Loucy (cell line): ENCODE results near the gene AGT.
"Not testable (repeated sequence)": the region's sequence is repeated elsewhere in the genome, so short reads cannot be mapped to it uniquely, and the experiment has no call there.

Source experiments
- H2AFZ ChIP-seq: fragments of 200-600 bp; sonication (generic); 2 replicates; pipeline ENCODE4 v1.6.0; 2016; ENCODE audit warnings: antibody characterized with exemption, mild to moderate bottlenecking, low read length, moderate library complexity
- H3F3A ChIP-seq: fragments of 200-600 bp; 2 replicates; pipeline ENCODE4 v1.6.0; 2016; ENCODE audit warnings: antibody characterized with exemption, low read depth, mild to moderate bottlenecking
- H3K27me3 ChIP-seq: fragments of 200-600 bp; sonication (generic); 2 replicates; pipeline ENCODE4 v1.6.1; 2014; ENCODE audit warnings: low read length, mild to moderate bottlenecking; ENCODE audit not compliant: insufficient read depth, poor library complexity, severe bottlenecking
- H3K36me3 ChIP-seq: fragments of 200-600 bp; sonication (generic); 2 replicates; pipeline ENCODE4 v1.6.1; 2016; ENCODE audit warnings: low read length; ENCODE audit not compliant: insufficient read depth
- H3K4me1 ChIP-seq: fragments of 200-600 bp; sonication (generic); 2 replicates; pipeline ENCODE4 v1.5.1; 2014; ENCODE audit warnings: low read length, mild to moderate bottlenecking; ENCODE audit not compliant: insufficient read depth, poor library complexity, severe bottlenecking
- H3K4me2 ChIP-seq: fragments of 200-600 bp; sonication (generic); 2 replicates; pipeline ENCODE4 v1.6.0; 2014; ENCODE audit warnings: antibody characterized with exemption, low read length, low read depth, mild to moderate bottlenecking; ENCODE audit not compliant: poor library complexity, severe bottlenecking
- H3K4me3 ChIP-seq: fragments of 200-600 bp; sonication (generic); 2 replicates; pipeline ENCODE4 v1.5.1; 2014; ENCODE audit warnings: low read length, mild to moderate bottlenecking, mixed read lengths; ENCODE audit not compliant: poor library complexity, severe bottlenecking
- H3K79me2 ChIP-seq: fragments of 200-600 bp; sonication (generic); 2 replicates; pipeline ENCODE4 v1.6.1; 2014; ENCODE audit warnings: low read length; ENCODE audit not compliant: insufficient read depth
- H3K9ac ChIP-seq: fragments of 200-600 bp; sonication (generic); 2 replicates; pipeline ENCODE4 v1.6.0; 2014; ENCODE audit warnings: mild to moderate bottlenecking, low read depth, low read length, moderate library complexity; ENCODE audit not compliant: poor library complexity, severe bottlenecking
- H3K9me2 ChIP-seq: fragments of 200-600 bp; sonication (generic); replicated peaks from 2 replicates; pipeline ENCODE4 v1.6.1; 2016; ENCODE audit warnings: low read depth, low read length, mixed read lengths
- H3K9me3 ChIP-seq: fragments of 200-600 bp; sonication (generic); 2 replicates; pipeline ENCODE4 v1.6.1; 2014; ENCODE audit warnings: mild to moderate bottlenecking, antibody characterized with exemption, low read length, low read depth; ENCODE audit not compliant: insufficient read depth
- H4K20me1 ChIP-seq: fragments of 200-600 bp; sonication (generic); 2 replicates; pipeline ENCODE4 v1.6.0; 2014; ENCODE audit warnings: antibody characterized with exemption, low read length, mild to moderate bottlenecking; ENCODE audit not compliant: insufficient read depth, poor library complexity, severe bottlenecking
- EZH2phosphoT487 ChIP-seq: fragments of 200-600 bp; IDR thresholded peaks from 2 replicates; pipeline ENCODE4 v1.6.1; 2018; ENCODE audit warnings: antibody characterized with exemption, mild to moderate bottlenecking, moderate library complexity, borderline replicate concordance
- TF ChIP-seq, protein P1 (sequence below): fragments of 200-600 bp; sonication (generic); conservative IDR thresholded peaks from 2 replicates; pipeline ENCODE4 v1.5.1; 2014; ENCODE audit warnings: mild to moderate bottlenecking, antibody characterized with exemption, low read length

The AGT gene

DNA sequence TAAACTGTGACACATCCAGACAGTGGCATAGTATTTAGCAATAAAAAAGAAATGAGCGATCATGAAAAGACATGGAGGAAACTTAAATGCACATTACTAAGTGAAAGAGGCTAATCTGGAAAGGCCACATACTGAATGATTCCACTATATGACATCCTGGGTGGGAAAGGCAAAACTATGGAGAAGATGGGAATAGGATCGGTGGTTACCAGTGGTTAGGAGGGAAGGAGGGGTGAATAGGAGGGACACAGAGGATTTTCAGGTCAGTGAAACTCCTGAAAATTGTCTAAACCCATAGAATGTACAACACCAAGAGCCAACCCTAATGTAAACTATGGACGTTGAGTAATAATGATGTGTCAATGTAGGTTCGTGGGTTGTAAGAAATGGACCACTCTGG, 13.8 kb downstream of the AGT start:
- no peaks in the 10 kb centered on the region for H3K9me3 ChIP-seq
- TF ChIP-seq, protein P1, sequence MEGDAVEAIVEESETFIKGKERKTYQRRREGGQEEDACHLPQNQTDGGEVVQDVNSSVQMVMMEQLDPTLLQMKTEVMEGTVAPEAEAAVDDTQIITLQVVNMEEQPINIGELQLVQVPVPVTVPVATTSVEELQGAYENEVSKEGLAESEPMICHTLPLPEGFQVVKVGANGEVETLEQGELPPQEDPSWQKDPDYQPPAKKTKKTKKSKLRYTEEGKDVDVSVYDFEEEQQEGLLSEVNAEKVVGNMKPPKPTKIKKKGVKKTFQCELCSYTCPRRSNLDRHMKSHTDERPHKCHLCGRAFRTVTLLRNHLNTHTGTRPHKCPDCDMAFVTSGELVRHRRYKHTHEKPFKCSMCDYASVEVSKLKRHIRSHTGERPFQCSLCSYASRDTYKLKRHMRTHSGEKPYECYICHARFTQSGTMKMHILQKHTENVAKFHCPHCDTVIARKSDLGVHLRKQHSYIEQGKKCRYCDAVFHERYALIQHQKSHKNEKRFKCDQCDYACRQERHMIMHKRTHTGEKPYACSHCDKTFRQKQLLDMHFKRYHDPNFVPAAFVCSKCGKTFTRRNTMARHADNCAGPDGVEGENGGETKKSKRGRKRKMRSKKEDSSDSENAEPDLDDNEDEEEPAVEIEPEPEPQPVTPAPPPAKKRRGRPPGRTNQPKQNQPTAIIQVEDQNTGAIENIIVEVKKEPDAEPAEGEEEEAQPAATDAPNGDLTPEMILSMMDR: no peak
- TF ChIP-seq EZH2phosphoT487: no peak
- H3K9ac ChIP-seq: no peak overlapping the region
- no peaks in the 10 kb centered on the region for H3F3A ChIP-seq
- H3K9me2 ChIP-seq: no peaks in the 10 kb centered on the region
- no peaks in the 10 kb centered on the region for H3K36me3 ChIP-seq
- peaks cover 3% of the 10 kb centered on the region for H3K4me1 ChIP-seq
- H3K27me3 ChIP-seq: no peaks in the 10 kb centered on the region
- H3K4me3 ChIP-seq: no peak overlapping the region
- no peaks in the 10 kb centered on the region for H4K20me1 ChIP-seq
- no peak overlapping the region for H3K4me2 ChIP-seq
- no peak overlapping the region for H2AFZ ChIP-seq
- H3K79me2 ChIP-seq: no peaks in the 10 kb centered on the region

DNA sequence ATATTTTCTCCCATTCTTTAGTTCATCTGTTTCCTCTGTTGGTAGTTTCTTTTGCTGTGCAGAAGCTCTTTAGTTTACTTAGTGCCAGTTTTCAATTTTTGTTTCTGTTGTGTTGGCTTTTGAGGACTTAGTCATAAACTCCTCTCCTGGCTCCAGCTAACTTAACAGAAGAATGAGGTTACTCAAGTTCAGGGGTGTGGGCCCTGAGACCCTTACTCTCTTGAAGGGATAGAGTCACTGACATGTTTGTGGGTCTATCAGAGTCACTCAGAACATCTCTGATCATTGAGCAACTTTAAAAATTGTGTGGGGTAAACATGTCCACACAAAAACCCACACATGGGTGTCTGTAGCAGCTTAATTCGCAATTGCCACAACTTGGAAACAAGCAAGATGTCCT, 14.2 kb downstream of the AGT start:
- H3K4me1 ChIP-seq: peaks cover 7% of the 10 kb centered on the region
- H3K79me2 ChIP-seq: no peaks in the 10 kb centered on the region
- H4K20me1 ChIP-seq: no peaks in the 10 kb centered on the region
- no peak overlapping the region for H3K9ac ChIP-seq
- TF ChIP-seq, protein P1: no peak
- no peak for TF ChIP-seq EZH2phosphoT487
- no peaks in the 10 kb centered on the region for H3K36me3 ChIP-seq
- H2AFZ ChIP-seq: no peak overlapping the region
- no peaks in the 10 kb centered on the region for H3K27me3 ChIP-seq
- H3K4me2 ChIP-seq: no peak overlapping the region
- H3K9me3 ChIP-seq: no peaks in the 10 kb centered on the region
- H3K4me3 ChIP-seq: no peak overlapping the region
- H3K9me2 ChIP-seq: no peaks in the 10 kb centered on the region
- no peaks in the 10 kb centered on the region for H3F3A ChIP-seq

DNA sequence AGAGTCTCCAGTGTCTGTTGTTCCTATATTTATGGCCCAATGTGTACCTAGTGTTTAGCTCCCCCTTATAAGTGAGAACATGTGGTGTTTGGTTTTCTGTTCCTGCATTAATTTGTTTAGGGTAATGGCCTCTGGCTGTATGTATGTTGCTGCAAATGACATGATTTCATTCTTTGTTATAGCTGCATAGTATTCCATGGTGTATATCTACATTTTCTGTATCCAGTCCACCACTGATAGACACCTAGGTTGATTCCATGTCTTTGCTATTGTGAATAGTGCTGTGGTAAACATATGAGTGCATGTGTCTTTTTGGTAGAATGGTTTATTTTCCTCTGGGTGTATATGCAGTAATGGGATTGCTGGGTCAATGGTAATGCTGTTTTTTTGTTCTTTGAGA, 15.0 kb downstream of the AGT start:
- H2AFZ ChIP-seq, H4K20me1 ChIP-seq, H3K79me2 ChIP-seq, H3K36me3 ChIP-seq, H3K27me3 ChIP-seq, H3K4me2 ChIP-seq, H3K9me2 ChIP-seq, H3F3A ChIP-seq, H3K4me3 ChIP-seq, H3K9ac ChIP-seq, H3K9me3 ChIP-seq, H3K4me1 ChIP-seq: not testable (repeated sequence)

DNA sequence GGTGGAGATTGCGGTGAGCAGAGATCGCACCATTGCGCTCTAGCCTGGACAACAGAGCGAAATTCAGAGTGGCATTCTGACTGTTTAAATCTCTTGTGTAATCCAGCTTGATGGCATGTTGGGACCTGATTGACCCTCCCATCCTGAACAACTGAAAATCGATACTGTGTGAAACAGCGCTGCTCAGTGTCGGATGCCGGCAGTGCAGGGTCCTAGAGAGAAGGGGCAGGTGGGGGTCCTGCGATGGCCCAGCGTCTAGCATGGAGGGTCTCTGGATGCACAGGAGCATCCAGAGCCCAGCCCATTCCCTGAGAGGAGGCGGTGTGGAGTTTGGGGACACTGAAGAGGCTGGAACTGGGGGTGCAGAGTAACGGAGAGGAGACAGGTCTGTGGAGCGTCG, 15.8 kb downstream of the AGT start:
- Histone ChIP-seq H3K4me1 (peaks cover 9% of the 10 kb centered on the region), H3K4me2 (no peak overlapping the region), H3K79me2 (no peaks in the 10 kb centered on the region), H3K9me3 (no peaks in the 10 kb centered on the region), H3K4me3 (no peak overlapping the region), H2AFZ (no peak overlapping the region), H4K20me1 (no peaks in the 10 kb centered on the region), H3K9me2 (no peaks in the 10 kb centered on the region), H3K27me3 (no peaks in the 10 kb centered on the region), H3K9ac (no peak overlapping the region), H3F3A (no peaks in the 10 kb centered on the region), H3K36me3 (peaks cover 13% of the 10 kb centered on the region; the same call in 1 of the 2 replicates)
- no peak for TF ChIP-seq EZH2phosphoT487
- TF ChIP-seq, protein P1: peak; percentile 37
